GM12878 (cell line): ENCODE data around the gene GABRB2. TPM values are rescaled to one million over a fixed set of nuclear protein-coding genes. Genes with fewer than 3 reads are reported as not detected.

Source experiments
- ATAC-seq: fragments of 200-7000 bp; cut with Tn5 transposase; 3 replicates; pipeline ENCODE4 v1.9.1; 2020; ENCODE audit warnings: mild to moderate bottlenecking, moderate library complexity
- BruUV-seq: library from RNA; stranded (reverse); fragments of 400-500 nt; replicated peaks from 2 replicates; lab custom pipeline; 2021; lab: Mats Ljungman, UMichigan
- CTCF ChIA-PET: fragments of 300-600 bp; sonication (Branson Sonifier 250); formaldehyde crosslinking; extraction: SDS; loops from one replicate; lab custom pipeline; 2021; ENCODE audit warnings: inconsistent platforms; lab: Yijun Ruan, JAX
- POLR2A ChIA-PET: fragments of 350-600 bp; formaldehyde crosslinking; extraction: SDS; loops from one replicate; lab custom pipeline; 2021; ENCODE audit warnings: inconsistent platforms; lab: Charles Lee
- RAD21 ChIA-PET: fragments of 300-600 bp; sonication (Branson Sonifier 250); formaldehyde crosslinking; loops from one replicate; lab custom pipeline; 2023; ENCODE audit warnings: antibody characterized with exemption; ENCODE audit not compliant: unreplicated experiment; lab: Charles Lee
- SMC1A ChIA-PET: fragments of 300-600 bp; sonication (Branson Sonifier 250); formaldehyde crosslinking; loops from one replicate; lab custom pipeline; 2023; ENCODE audit not compliant: unreplicated experiment, uncharacterized antibody; lab: Charles Lee
- DNase-seq: peaks from one replicate; pipeline ENCODE4 v3.0.0-alpha.2; 2011; ENCODE audit warnings: low read depth, low spot score
- FAIRE-seq: peaks from 3 replicates; lab custom pipeline; 2011; peaks lifted over from hg19 to GRCh38; lab: Jason Lieb, UNC
- H2AFZ ChIP-seq: 2 replicates; pipeline ENCODE4 v1.6.0; 2011; ENCODE audit warnings: low read depth, low read length, control low read depth; ENCODE audit not compliant: control insufficient read depth
- H3K27ac ChIP-seq: 2 replicates; pipeline ENCODE4 v1.5.1; 2011; ENCODE audit warnings: control low read depth; ENCODE audit not compliant: control insufficient read depth, insufficient read depth
- H3K27me3 ChIP-seq, 2 experiments: replicated peaks in 1 of 2; 2 replicates each; pipeline versions ENCODE4 v1.6.0 to v1.6.1; 2011; ENCODE audit warnings: low read length in 1 of 2; ENCODE audit not compliant: control insufficient read depth in 2 of 2, insufficient read depth in 2 of 2
- H3K36me3 ChIP-seq, 2 experiments: 2 replicates each; pipeline ENCODE4 v1.5.1; 2011; ENCODE audit warnings: low read length in 1 of 2; ENCODE audit not compliant: control insufficient read depth in 2 of 2, insufficient read depth in 2 of 2
- H3K4me1 ChIP-seq: 2 replicates; pipeline ENCODE4 v1.6.1; 2011; ENCODE audit warnings: mild to moderate bottlenecking, low read length, moderate library complexity, mixed read lengths; ENCODE audit not compliant: control insufficient read depth, insufficient read depth
- H3K4me2 ChIP-seq: 2 replicates; pipeline ENCODE4 v1.6.0; 2011; ENCODE audit warnings: control low read depth; ENCODE audit not compliant: control insufficient read depth, insufficient read depth
- H3K4me3 ChIP-seq: fragments of 200-600 bp; sonication (generic); 2 replicates; pipeline ENCODE4 v1.5.1; 2016
- H3K79me2 ChIP-seq: 2 replicates; pipeline ENCODE4 v1.6.0; 2011; ENCODE audit warnings: low read length; ENCODE audit not compliant: control insufficient read depth, insufficient read depth
- H3K9ac ChIP-seq: 2 replicates; pipeline ENCODE4 v1.8.0; 2011; ENCODE audit warnings: low read length, control low read depth, mixed read lengths; ENCODE audit not compliant: control insufficient read depth, insufficient read depth
- H3K9me3 ChIP-seq: replicated peaks from 3 replicates; pipeline ENCODE4 v1.5.1; 2011; ENCODE audit warnings: mild to moderate bottlenecking, low read length; ENCODE audit not compliant: control insufficient read depth, insufficient read depth
- H4K20me1 ChIP-seq: 2 replicates; pipeline ENCODE4 v1.6.0; 2011; ENCODE audit not compliant: control insufficient read depth, insufficient read depth
- EGR1 ChIP-seq, 2 experiments: IDR thresholded peaks; 1 replicate in 1 of 2; 2 replicates in 1 of 2; pipeline ENCODE4 v1.6.1; 2011 to 2012; ENCODE audit warnings: low read depth in 2 of 2, low read length in 2 of 2, borderline replicate concordance in 1 of 2, mild to moderate bottlenecking in 1 of 2, moderate library complexity in 1 of 2
- HCFC1 ChIP-seq: fragments of 150-350 bp; IDR thresholded peaks from 2 replicates; pipeline ENCODE4 v1.6.1; 2014; ENCODE audit warnings: low read length
- IKZF2 ChIP-seq, 2 experiments: fragments of 450-650 bp; IDR thresholded peaks; 2 replicates each; pipeline ENCODE4 v1.6.1; 2017; ENCODE audit warnings: mild to moderate bottlenecking in 2 of 2, moderate library complexity in 2 of 2
- MXI1 ChIP-seq: fragments of 150-350 bp; IDR thresholded peaks from 2 replicates; pipeline ENCODE4 v1.6.1; 2011; ENCODE audit warnings: low read depth, mild to moderate bottlenecking, inconsistent platforms, low read length, improper control_type of control experiment
- POU2F2 ChIP-seq: IDR thresholded peaks from 3 replicates; pipeline ENCODE4 v1.6.1; 2011; ENCODE audit warnings: low read depth, mild to moderate bottlenecking, low read length, borderline replicate concordance
- RAD51 ChIP-seq: fragments of 450-650 bp; IDR thresholded peaks from 2 replicates; pipeline ENCODE4 v1.6.1; 2016; ENCODE audit warnings: moderate library complexity, mild to moderate bottlenecking, inconsistent platforms
- SMAD5 ChIP-seq: IDR thresholded peaks from 2 replicates; pipeline ENCODE4 v1.6.1; 2016; ENCODE audit warnings: antibody characterized with exemption, low read depth
- SREBF1 ChIP-seq: IDR thresholded peaks from 2 replicates; pipeline ENCODE4 v1.6.1; 2012; ENCODE audit warnings: mild to moderate bottlenecking, low read length
- YY1 ChIP-seq: IDR thresholded peaks from 2 replicates; pipeline ENCODE4 v1.6.1; 2011; ENCODE audit warnings: low read depth, mild to moderate bottlenecking, low read length
- ZNF384 ChIP-seq: IDR thresholded peaks from 2 replicates; pipeline ENCODE4 v1.6.1; 2012; ENCODE audit warnings: low read depth, mild to moderate bottlenecking, low read length, improper control_type of control experiment, borderline replicate concordance
- ZNF622 ChIP-seq: fragments of 450-650 bp; IDR thresholded peaks from 2 replicates; pipeline ENCODE4 v1.6.1; 2017; ENCODE audit warnings: mild to moderate bottlenecking, inconsistent platforms
- WGBS: methylation state at CpG from one replicate; pipeline ENCODE4 v1.1.6; 2016; ENCODE audit warnings: low lambda C conversion rate; ENCODE audit not compliant: insufficient replicate concordance, insufficient coverage; ENCODE audit errors: missing lambda C conversion rate; 5-methylcytosine and 5-hydroxymethylcytosine counted together
- in situ Hi-C: fragments of 300-500 bp; cut with MboI; formaldehyde crosslinking; loops from 9 replicates; pipeline ENCODE4 v1.14.3; 2018; ENCODE audit warnings: mixed read lengths
- intact Hi-C: fragments of 100-400 bp; cut with micrococcal nuclease; formaldehyde crosslinking; loops from one replicate; pipeline ENCODE4 v1.14.2; 2022; ENCODE audit not compliant: unreplicated experiment
- polyA plus RNA-seq, 11 experiments: library from polyadenylated mRNA; depleted of rRNA in 4 of 11; unstranded in 6 of 11; stranded (reverse) in 5 of 11; fragments of >200 nt; fragmentation: Nextera tagmentation in 4 of 11; fragmentation: Illumina TruSeq in 1 of 11; extraction: Ambion mirVana in 4 of 11; extraction: Trizol in 1 of 11; gene quantifications; 1 replicate in 1 of 11; 2 replicates in 10 of 11; pipeline versions ENCODE4 v1.2.1 to v1.2.3, GENCODE V29; 2011 to 2016; ENCODE audit warnings: inconsistent platforms in 2 of 11, missing spikeins in 2 of 11, low read depth in 1 of 11
- total RNA-seq, 4 experiments: library from RNA; depleted of rRNA in 3 of 4; stranded (reverse); fragments of >200 nt in 3 of 4; fragmentation: Illumina TruSeq in 1 of 4; extraction: Trizol in 1 of 4; gene quantifications; 2 replicates each; pipeline versions ENCODE4 v1.2.1 to v1.2.3, GENCODE V29; 2013 to 2021
- TF ChIP-seq, protein P1 (sequence below): fragments of 450-650 bp; formaldehyde crosslinking; IDR thresholded peaks from 2 replicates; pipeline ENCODE4 v1.4.0; 2022; ENCODE audit warnings: mild to moderate bottlenecking, moderate library complexity
- TF ChIP-seq, protein P2 (sequence below): IDR thresholded peaks from 2 replicates; pipeline ENCODE4 v1.6.1; 2012; ENCODE audit warnings: low read depth, low read length, improper control_type of control experiment
- TF ChIP-seq, protein P3 (sequence below): fragments of 450-650 bp; IDR thresholded peaks from 2 replicates; pipeline ENCODE4 v1.6.1; 2017; ENCODE audit warnings: mild to moderate bottlenecking, moderate library complexity

Gene GABRB2
- total and polyA plus RNA-seq, 10 of the 15 experiments (the other 5 are each of a cell fraction or from before 2014, with no cell fraction given), result 0.12 to 0.85 (median 0.43) TPM

- 2% methylated on average over 7 of the region's 7 CpGs for WGBS
- FAIRE-seq (no peak), DNase-seq (no peak), ATAC-seq (peak; percentile 66)
- CTCF ChIA-PET, result interaction anchor here (0.7 to 4.3 kb wide), 13 partner anchors 9 to 1864 kb away, joined by 3 to 36 read pairs (median 4); no protein-coding TSS in a partner anchor
- Histone ChIP-seq H3K27ac (no peak overlapping the region), H2AFZ (peak overlapping the region; percentile 54), H3K36me3 (no peaks in the 10 kb centered on the region), H3K4me3 (no peak overlapping the region), H4K20me1 (no peaks in the 10 kb centered on the region), H3K4me1 (no peaks in the 10 kb centered on the region), H3K79me2 (no peaks in the 10 kb centered on the region), H3K9ac (no peak overlapping the region), H3K9me3 (no peaks in the 10 kb centered on the region; the same call in 2 of the 3 replicates), H3K4me2 (no peak overlapping the region; the same call in 1 of the 2 replicates), H3K27me3 (peaks cover 3 to 8% of the 10 kb centered on the region in 2 experiments; a peak in 2 of 4 replicates)
- POLR2A ChIA-PET, result no interaction called here
- in situ Hi-C loops (loop anchor here (10.0 kb wide), 2 partner anchors 1110 to 1800 kb away; no protein-coding TSS in a partner anchor), intact Hi-C loops (loop anchor here (2.0 to 10.0 kb wide), 4 partner anchors 380 to 1863 kb away; no protein-coding TSS in a partner anchor)
- BruUV-seq, result no TSS peak
- RAD21 ChIA-PET, result interaction anchor here (1.0 to 2.3 kb wide), 4 partner anchors 26 to 1864 kb away, joined by 3 to 8 read pairs (median 6); no protein-coding TSS in a partner anchor
- SMC1A ChIA-PET, result interaction anchor here (1.0 to 3.2 kb wide), 4 partner anchors 19 to 1865 kb away, joined by 3 to 19 read pairs (median 6); no protein-coding TSS in a partner anchor
- peak; percentile 66; the same call in 1 of the 2 replicates for TF ChIP-seq MXI1
- TF ChIP-seq, protein P1, sequence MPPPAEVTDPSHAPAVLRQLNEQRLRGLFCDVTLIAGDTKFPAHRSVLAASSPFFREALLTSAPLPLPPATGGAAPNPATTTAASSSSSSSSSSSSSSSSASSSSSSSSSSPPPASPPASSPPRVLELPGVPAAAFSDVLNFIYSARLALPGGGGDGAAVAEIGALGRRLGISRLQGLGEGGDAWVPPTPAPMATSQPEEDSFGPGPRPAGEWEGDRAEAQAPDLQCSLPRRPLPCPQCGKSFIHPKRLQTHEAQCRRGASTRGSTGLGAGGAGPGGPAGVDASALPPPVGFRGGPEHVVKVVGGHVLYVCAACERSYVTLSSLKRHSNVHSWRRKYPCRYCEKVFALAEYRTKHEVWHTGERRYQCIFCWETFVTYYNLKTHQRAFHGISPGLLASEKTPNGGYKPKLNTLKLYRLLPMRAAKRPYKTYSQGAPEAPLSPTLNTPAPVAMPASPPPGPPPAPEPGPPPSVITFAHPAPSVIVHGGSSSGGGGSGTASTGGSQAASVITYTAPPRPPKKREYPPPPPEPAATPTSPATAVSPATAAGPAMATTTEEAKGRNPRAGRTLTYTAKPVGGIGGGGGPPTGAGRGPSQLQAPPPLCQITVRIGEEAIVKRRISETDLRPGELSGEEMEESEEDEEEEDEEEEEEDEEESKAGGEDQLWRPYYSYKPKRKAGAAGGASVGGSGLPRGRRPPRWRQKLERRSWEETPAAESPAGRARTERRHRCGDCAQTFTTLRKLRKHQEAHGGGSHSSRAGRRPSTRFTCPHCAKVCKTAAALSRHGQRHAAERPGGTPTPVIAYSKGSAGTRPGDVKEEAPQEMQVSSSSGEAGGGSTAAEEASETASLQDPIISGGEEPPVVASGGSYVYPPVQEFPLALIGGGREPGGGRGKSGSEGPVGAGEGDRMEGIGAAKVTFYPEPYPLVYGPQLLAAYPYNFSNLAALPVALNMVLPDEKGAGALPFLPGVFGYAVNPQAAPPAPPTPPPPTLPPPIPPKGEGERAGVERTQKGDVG, result no peak
- TF ChIP-seq YY1, result 0 out of 2 replicates have a peak, but pooled peaks have one; percentile 49
- TF ChIP-seq, protein P2, sequence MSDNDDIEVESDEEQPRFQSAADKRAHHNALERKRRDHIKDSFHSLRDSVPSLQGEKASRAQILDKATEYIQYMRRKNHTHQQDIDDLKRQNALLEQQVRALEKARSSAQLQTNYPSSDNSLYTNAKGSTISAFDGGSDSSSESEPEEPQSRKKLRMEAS, result peak; percentile 95
- TF ChIP-seq HCFC1, result no peak
- TF ChIP-seq SMAD5, result no peak
- TF ChIP-seq IKZF2 (IDR thresholded peaks at IDR 0.05), result no peak
- TF ChIP-seq SREBF1, result no peak
- TF ChIP-seq, protein P3, sequence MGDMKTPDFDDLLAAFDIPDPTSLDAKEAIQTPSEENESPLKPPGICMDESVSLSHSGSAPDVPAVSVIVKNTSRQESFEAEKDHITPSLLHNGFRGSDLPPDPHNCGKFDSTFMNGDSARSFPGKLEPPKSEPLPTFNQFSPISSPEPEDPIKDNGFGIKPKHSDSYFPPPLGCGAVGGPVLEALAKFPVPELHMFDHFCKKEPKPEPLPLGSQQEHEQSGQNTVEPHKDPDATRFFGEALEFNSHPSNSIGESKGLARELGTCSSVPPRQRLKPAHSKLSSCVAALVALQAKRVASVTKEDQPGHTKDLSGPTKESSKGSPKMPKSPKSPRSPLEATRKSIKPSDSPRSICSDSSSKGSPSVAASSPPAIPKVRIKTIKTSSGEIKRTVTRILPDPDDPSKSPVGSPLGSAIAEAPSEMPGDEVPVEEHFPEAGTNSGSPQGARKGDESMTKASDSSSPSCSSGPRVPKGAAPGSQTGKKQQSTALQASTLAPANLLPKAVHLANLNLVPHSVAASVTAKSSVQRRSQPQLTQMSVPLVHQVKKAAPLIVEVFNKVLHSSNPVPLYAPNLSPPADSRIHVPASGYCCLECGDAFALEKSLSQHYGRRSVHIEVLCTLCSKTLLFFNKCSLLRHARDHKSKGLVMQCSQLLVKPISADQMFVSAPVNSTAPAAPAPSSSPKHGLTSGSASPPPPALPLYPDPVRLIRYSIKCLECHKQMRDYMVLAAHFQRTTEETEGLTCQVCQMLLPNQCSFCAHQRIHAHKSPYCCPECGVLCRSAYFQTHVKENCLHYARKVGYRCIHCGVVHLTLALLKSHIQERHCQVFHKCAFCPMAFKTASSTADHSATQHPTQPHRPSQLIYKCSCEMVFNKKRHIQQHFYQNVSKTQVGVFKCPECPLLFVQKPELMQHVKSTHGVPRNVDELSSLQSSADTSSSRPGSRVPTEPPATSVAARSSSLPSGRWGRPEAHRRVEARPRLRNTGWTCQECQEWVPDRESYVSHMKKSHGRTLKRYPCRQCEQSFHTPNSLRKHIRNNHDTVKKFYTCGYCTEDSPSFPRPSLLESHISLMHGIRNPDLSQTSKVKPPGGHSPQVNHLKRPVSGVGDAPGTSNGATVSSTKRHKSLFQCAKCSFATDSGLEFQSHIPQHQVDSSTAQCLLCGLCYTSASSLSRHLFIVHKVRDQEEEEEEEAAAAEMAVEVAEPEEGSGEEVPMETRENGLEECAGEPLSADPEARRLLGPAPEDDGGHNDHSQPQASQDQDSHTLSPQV, result no peak
- no peak for TF ChIP-seq ZNF622
- peak; percentile 36; the same call in 1 of the 2 replicates for TF ChIP-seq RAD51
- TF ChIP-seq ZNF384, result no peak
- peak in 1 of 2 experiments; percentile 83; a peak in 2 of 3 replicates for TF ChIP-seq EGR1 (IDR thresholded peaks at IDR 0.05; ENCODE audit: borderline replicate concordance in 1 of 2, low read depth in 2 of 2, low read length in 2 of 2)
- TF ChIP-seq POU2F2, result peak; percentile 37; the same call in 1 of the 3 replicates
Observed at GRCh38 chr5:161544350-161544765, 2.2 kb downstream of the GABRB2 start.
